HCT116 (cell line): ENCODE data around the gene LRP1B. TPM values are rescaled to one million over a fixed set of nuclear protein-coding genes. Genes with fewer than 3 reads are reported as not detected.

Experiments
- ATAC-seq: fragments of 200-7000 bp; cut with Tn5 transposase; 2 replicates; pipeline ENCODE4 v1.9.1; 2020; ENCODE audit warnings: mild to moderate bottlenecking, moderate library complexity
- BruUV-seq: library from RNA; stranded (reverse); fragments of 400-500 nt; replicated peaks from 2 replicates; lab custom pipeline; 2021; lab: Mats Ljungman, UMichigan
- CTCF ChIA-PET: fragments of 300-600 bp; sonication (Branson Sonifier 250); formaldehyde crosslinking; loops from one replicate; lab custom pipeline; 2021; ENCODE audit warnings: antibody characterized with exemption; lab: Charles Lee
- POLR2A ChIA-PET: fragments of 300-600, 350-600 bp; sonication (Branson Sonifier 250); formaldehyde crosslinking; loops from one replicate; lab custom pipeline; 2021; ENCODE audit warnings: antibody characterized with exemption; lab: Charles Lee
- RAD21 ChIA-PET, 2 experiments: fragments of 300-600 bp; sonication (Branson Sonifier 250); formaldehyde crosslinking; loops; one replicate each; lab custom pipeline; 2023; ENCODE audit warnings: low total read pairs in 2 of 2; ENCODE audit not compliant: uncharacterized antibody in 2 of 2, unreplicated experiment in 2 of 2, low non-redundant PET in 1 of 2; lab: Charles Lee
- DNase-seq: peaks from one replicate; pipeline ENCODE4 v3.0.0-alpha.2; 2010; ENCODE audit warnings: low read depth, low spot score
- H2AFZ ChIP-seq: fragments of 200-600 bp; shearing (Covaris generic), sonication (generic); 2 replicates; pipeline ENCODE4 v1.6.1; 2017; ENCODE audit warnings: low read depth, mixed run types, mixed read lengths, antibody characterized with exemption, low read length; ENCODE audit not compliant: poor library complexity, severe bottlenecking
- H3K27ac ChIP-seq: 2 replicates; pipeline ENCODE4 v1.5.1; 2012; ENCODE audit warnings: low read depth, low read length
- H3K27me3 ChIP-seq: fragments of 200-600 bp; sonication (generic); 2 replicates; pipeline ENCODE4 v1.6.1; 2016; ENCODE audit warnings: mixed run types, low read length, mixed read lengths; ENCODE audit not compliant: insufficient read depth
- H3K36me3 ChIP-seq, 2 experiments: fragments of 200-500 bp in 1 of 2; fragments of 200-600 bp in 1 of 2; sonication (Bioruptor generic) in 1 of 2; sonication (generic) in 1 of 2; 2 replicates each; pipeline versions ENCODE4 v1.5.1 to v1.6.1; 2014 to 2016; ENCODE audit warnings: low read length in 2 of 2, inconsistent platforms in 1 of 2, mixed read lengths in 1 of 2, mixed run types in 1 of 2; ENCODE audit not compliant: insufficient read depth in 2 of 2, control insufficient read depth in 1 of 2
- H3K4me1 ChIP-seq, 2 experiments: fragments of 200-600 bp in 1 of 2; sonication (generic) in 1 of 2; 2 replicates each; pipeline versions ENCODE4 v1.5.1 to v1.6.1; 2012 to 2017; ENCODE audit warnings: low read length in 2 of 2, inconsistent platforms in 1 of 2, mild to moderate bottlenecking in 1 of 2, mixed read lengths in 1 of 2, mixed run types in 1 of 2, moderate library complexity in 1 of 2; ENCODE audit not compliant: insufficient read depth in 2 of 2, control insufficient read depth in 1 of 2
- H3K4me2 ChIP-seq: fragments of 200-600 bp; sonication (generic); 2 replicates; pipeline ENCODE4 v1.6.1; 2017; ENCODE audit warnings: mixed run types, low read length, mixed read lengths
- H3K4me3 ChIP-seq, 2 experiments: fragments of 200-600 bp in 1 of 2; sonication (generic) in 1 of 2; replicated peaks in 1 of 2; 2 replicates each; pipeline ENCODE4 v1.5.1; 2011 to 2016; ENCODE audit warnings: low read length in 2 of 2, control low read depth in 1 of 2, low read depth in 1 of 2, mild to moderate bottlenecking in 1 of 2, mixed read lengths in 1 of 2, mixed run types in 1 of 2
- H3K79me2 ChIP-seq: fragments of 200-600 bp; sonication (generic); 2 replicates; pipeline ENCODE4 v1.6.1; 2017; ENCODE audit warnings: mild to moderate bottlenecking, mixed run types, low read length, moderate library complexity, mixed read lengths; ENCODE audit not compliant: insufficient read depth
- H3K9ac ChIP-seq: fragments of 200-600 bp; sonication (generic); 2 replicates; pipeline ENCODE4 v1.6.1; 2016; ENCODE audit warnings: low read length, mixed read lengths
- H3K9me2 ChIP-seq: fragments of 200-600 bp; sonication (generic), shearing (Covaris generic); 2 replicates; pipeline ENCODE4 v1.6.1; 2017; ENCODE audit warnings: mixed run types, mild to moderate bottlenecking, moderate library complexity; ENCODE audit not compliant: insufficient read depth
- H3K9me3 ChIP-seq, 2 experiments: fragments of 200-500 bp in 1 of 2; fragments of 200-600 bp in 1 of 2; sonication (Bioruptor generic) in 1 of 2; sonication (generic) in 1 of 2; 2 replicates each; pipeline ENCODE4 v1.6.1; 2014 to 2017; ENCODE audit warnings: low read length in 2 of 2, mixed read lengths in 2 of 2, inconsistent platforms in 1 of 2, low read depth in 1 of 2, mild to moderate bottlenecking in 1 of 2, mixed run types in 1 of 2, moderate library complexity in 1 of 2; ENCODE audit not compliant: control insufficient read depth in 1 of 2, insufficient read depth in 1 of 2
- H4K20me1 ChIP-seq: fragments of 200-600 bp; sonication (generic), shearing (Covaris generic); 2 replicates; pipeline ENCODE4 v1.6.1; 2017; ENCODE audit warnings: mixed run types, mild to moderate bottlenecking, moderate library complexity; ENCODE audit not compliant: insufficient read depth
- CBX3 ChIP-seq: IDR thresholded peaks from 2 replicates; pipeline ENCODE4 v1.6.1; 2012; ENCODE audit warnings: low read depth
- CEBPB ChIP-seq: IDR thresholded peaks from 2 replicates; pipeline ENCODE4 v1.6.1; 2012; ENCODE audit warnings: low read depth
- CTCF ChIP-seq, 3 experiments: fragments of 200-600 bp in 1 of 3; sonication (generic) in 1 of 3; IDR thresholded peaks in 2 of 3; conservative IDR thresholded peaks in 1 of 3; 2 replicates each; pipeline ENCODE4 v1.5.1; 2012 to 2017; ENCODE audit warnings: low read depth in 2 of 3, low read length in 2 of 3, antibody characterized with exemption in 1 of 3, borderline replicate concordance in 1 of 3, control low read depth in 1 of 3, mild to moderate bottlenecking in 1 of 3, mixed read lengths in 1 of 3, mixed run types in 1 of 3, moderate library complexity in 1 of 3; ENCODE audit not compliant: insufficient read depth in 1 of 3
- ELF1 ChIP-seq: IDR thresholded peaks from 2 replicates; pipeline ENCODE4 v1.6.1; 2012; ENCODE audit warnings: low read depth, borderline replicate concordance
- EZH2phosphoT487 ChIP-seq: fragments of 200-600 bp; IDR thresholded peaks from 2 replicates; pipeline ENCODE4 v1.6.1; 2018; ENCODE audit warnings: antibody characterized with exemption, borderline replicate concordance
- FOSL1 ChIP-seq: IDR thresholded peaks from 2 replicates; pipeline ENCODE4 v1.6.1; 2012; ENCODE audit warnings: low read depth
- MAX ChIP-seq: IDR thresholded peaks from 2 replicates; pipeline ENCODE4 v1.6.1; 2012
- POLR2A ChIP-seq: IDR thresholded peaks from 2 replicates; pipeline ENCODE4 v1.7.0; 2011; ENCODE audit warnings: borderline replicate concordance; ENCODE audit not compliant: insufficient read depth, insufficient read length; ENCODE audit errors: extremely low read depth
- REST ChIP-seq: IDR thresholded peaks from 2 replicates; pipeline ENCODE4 v1.6.1; 2012; ENCODE audit warnings: low read depth
- SIN3A ChIP-seq: IDR thresholded peaks from 2 replicates; pipeline ENCODE4 v1.6.1; 2012; ENCODE audit warnings: low read depth
- YY1 ChIP-seq: IDR thresholded peaks from 2 replicates; pipeline ENCODE4 v1.6.1; 2011; ENCODE audit warnings: low read length, low read depth, moderate library complexity, mild to moderate bottlenecking; ENCODE audit not compliant: insufficient replicate concordance; ENCODE audit errors: extremely low read depth
- ZBTB33 ChIP-seq: IDR thresholded peaks from 2 replicates; pipeline ENCODE4 v1.6.1; 2011; ENCODE audit warnings: mild to moderate bottlenecking, low read length, moderate library complexity; ENCODE audit not compliant: insufficient replicate concordance; ENCODE audit errors: extremely low read depth
- ZFX ChIP-seq: fragments of 450-650 bp; IDR thresholded peaks from 2 replicates; pipeline ENCODE4 v1.6.1; 2017
- ZNF274 ChIP-seq: fragments of 200-500 bp; sonication (Bioruptor generic); IDR thresholded peaks from 2 replicates; pipeline ENCODE4 v1.6.1; 2014; ENCODE audit warnings: mild to moderate bottlenecking, low read depth, low read length, inconsistent platforms
- intact Hi-C: fragments of 100-400 bp; cut with micrococcal nuclease; formaldehyde crosslinking; loops from 2 replicates; pipeline ENCODE4 v1.10.0; 2022
- total RNA-seq: library from RNA; stranded (reverse); gene quantifications from one replicate; pipeline ENCODE4 v1.2.1, GENCODE V29; 2021; ENCODE audit not compliant: unreplicated experiment

The LRP1B gene
- total RNA-seq, 1 experiment from 2014 or later: 0.34 TPM

GRCh38 chr2:142065156-142065555 is 65.7 kb downstream of the LRP1B start:
- ChIA-PET CTCF (no interaction called here), POLR2A (no interaction called here), RAD21 (no interaction called here)
- Histone ChIP-seq H3K4me1 (no peaks in the 10 kb centered on the region), H3K27me3 (no peaks in the 10 kb centered on the region), H3K27ac (no peak overlapping the region), H3K4me3 (no peak overlapping the region), H3K36me3 (no peaks in the 10 kb centered on the region), H3K4me2 (no peak overlapping the region), H2AFZ (no peak overlapping the region), H3K79me2 (no peaks in the 10 kb centered on the region), H3K9me3 (no peaks in the 10 kb centered on the region), H3K9me2 (no peaks in the 10 kb centered on the region; the same call in 1 of the 2 replicates), H3K9ac (no peak overlapping the region), H4K20me1 (no peaks in the 10 kb centered on the region; the same call in 1 of the 2 replicates)
- TF ChIP-seq ZNF274 (no peak), CEBPB (no peak), EZH2phosphoT487 (no peak), ELF1 (no peak), ZFX (no peak), MAX (no peak), SIN3A (no peak), ZBTB33 (no peak)
- ATAC-seq: no peak
- intact Hi-C loops: no loop called here
- no TSS peak for BruUV-seq
- no peak for DNase-seq

- H4K20me1 ChIP-seq: no peaks in the 10 kb centered on the region; the same call in 1 of the 2 replicates
- RAD21 ChIA-PET: no interaction called here
- intact Hi-C loops: no loop called here
- no peak for ATAC-seq
- H3K27ac ChIP-seq: no peak overlapping the region
- no peaks in the 10 kb centered on the region for H3K79me2 ChIP-seq
- POLR2A ChIA-PET: no interaction called here
- H2AFZ ChIP-seq: no peak overlapping the region
- no peaks in the 10 kb centered on the region for H3K4me1 ChIP-seq
- CTCF ChIA-PET: no interaction called here
- H3K36me3 ChIP-seq: no peaks in the 10 kb centered on the region
- no TSS peak for BruUV-seq
- no peaks in the 10 kb centered on the region for H3K27me3 ChIP-seq
- H3K4me3 ChIP-seq: no peak overlapping the region
- no peaks in the 10 kb centered on the region for H3K9me3 ChIP-seq
- DNase-seq: no peak
- H3K9ac ChIP-seq: no peak overlapping the region
- no peaks in the 10 kb centered on the region for H3K9me2 ChIP-seq
- H3K4me2 ChIP-seq: no peak overlapping the region
- TF ChIP-seq FOSL1 (no peak), YY1 (no peak), CTCF (IDR thresholded peaks at IDR 0.05 in 2 of 3, conservative IDR thresholded peaks at IDR 0.05 in 1 of 3; ENCODE audit: borderline replicate concordance in 1 of 3, insufficient read depth in 1 of 3, low read depth in 2 of 3, low read length in 2 of 3) (no peak), REST (no peak), CBX3 (no peak), ZFX (no peak), POLR2A (no peak), SIN3A (no peak)
Measured at GRCh38 chr2:142061733-142062132, 69.1 kb downstream of the LRP1B start.
